Skeletal muscle cell (primary cell): ENCODE measurements around the gene PEX16.
A peak's percentile ranks its signal among the peaks of the same experiment; 100 is the strongest.
"Not testable (repeated sequence)": the region's sequence is repeated elsewhere in the genome, so short reads cannot be mapped to it uniquely, and the experiment has no call there.

Experiments
- DNase-seq: peaks from one replicate; pipeline ENCODE4 v3.0.0-alpha.2; 2010; ENCODE audit warnings: low read depth
- H3K4me3 ChIP-seq: 2 replicates; pipeline ENCODE4 v1.5.1; 2011; ENCODE audit warnings: low read depth, mild to moderate bottlenecking, control low read depth, low read length, moderate library complexity

PEX16 gene

GRCh38 chr11:45920531-45921477 is 3.1 kb upstream of the PEX16 start:
- DNase-seq = no peak
- no peak overlapping the region for H3K4me3 ChIP-seq

GRCh38 chr11:45919806-45920530 is 2.3 kb upstream of the PEX16 start:
- no peak for DNase-seq
- no peak overlapping the region for H3K4me3 ChIP-seq

GRCh38 chr11:45918962-45919675 is 1.4 kb upstream of the PEX16 start:
- no peak for DNase-seq
- peak overlapping the region; percentile 99 for H3K4me3 ChIP-seq

- peak; percentile 28 for DNase-seq
- peak overlapping the region; percentile 99 for H3K4me3 ChIP-seq
Observed at GRCh38 chr11:45918331-45918941, 759 bp upstream of the PEX16 start.

GRCh38 chr11:45917286-45917622 is 423 bp downstream of the PEX16 start:
- peak overlapping the region; percentile 99 for H3K4me3 ChIP-seq
- DNase-seq = no peak

GRCh38 chr11:45915446-45915845 is 2.2 kb downstream of the PEX16 start:
- no peak overlapping the region for H3K4me3 ChIP-seq
- DNase-seq = no peak

GRCh38 chr11:45913942-45914635 is 3.6 kb downstream of the PEX16 start:
- H3K4me3 ChIP-seq = no peak overlapping the region
- DNase-seq = no peak

- no peak for DNase-seq
- no peak overlapping the region for H3K4me3 ChIP-seq
Observed at GRCh38 chr11:45913514-45913913, 4.2 kb downstream of the PEX16 start.

GRCh38 chr11:45910623-45911022 is 7.1 kb downstream of the PEX16 start:
- H3K4me3 ChIP-seq = no peak overlapping the region
- no peak for DNase-seq

- H3K4me3 ChIP-seq = no peak overlapping the region
- no peak for DNase-seq
Observed at GRCh38 chr11:45909594-45910475, 7.8 kb downstream of the PEX16 start.

- H3K4me3 ChIP-seq = no peak overlapping the region
- DNase-seq = no peak
Observed at GRCh38 chr11:45907911-45908370, 9.7 kb downstream of the PEX16 start.

- no peak for DNase-seq
- no peak within 1 kb of the TSS for H3K4me3 ChIP-seq
Observed at GRCh38 chr11:45906965-45907611, 10.6 kb downstream of the PEX16 start, which contains the start of gene FREY1. Gene FREY1, minus strand, starts transcription at chr11:45907271. Its CDS starts 26 bp downstream, at chr11:45907245.

- no peak overlapping the region for H3K4me3 ChIP-seq
- DNase-seq = no peak
Observed at GRCh38 chr11:45906096-45906682, 11.5 kb downstream of the PEX16 start.

- DNase-seq, H3K4me3 ChIP-seq: not testable (repeated sequence)
Observed at GRCh38 chr11:45905576-45905975, 12.1 kb downstream of the PEX16 start.

- no peak for DNase-seq
- H3K4me3 ChIP-seq = no peak overlapping the region
Observed at GRCh38 chr11:45905095-45905494, 12.6 kb downstream of the PEX16 start.

- no peak for DNase-seq
- H3K4me3 ChIP-seq = no peak overlapping the region
Observed at GRCh38 chr11:45904309-45904915, 13.3 kb downstream of the PEX16 start.
